ENCODE measurements around the gene JPT2. TPM values are rescaled to one million over a fixed set of nuclear protein-coding genes. Genes with fewer than 3 reads are reported as not detected.
"Not testable (repeated sequence)": the region's sequence is repeated elsewhere in the genome, so short reads cannot be mapped to it uniquely, and the experiment has no call there.

The JPT2 gene
- total and polyA plus RNA-seq, 5 experiments from 2014 or later: 9.1 to 36.2 (median 10.3) TPM

DNA sequence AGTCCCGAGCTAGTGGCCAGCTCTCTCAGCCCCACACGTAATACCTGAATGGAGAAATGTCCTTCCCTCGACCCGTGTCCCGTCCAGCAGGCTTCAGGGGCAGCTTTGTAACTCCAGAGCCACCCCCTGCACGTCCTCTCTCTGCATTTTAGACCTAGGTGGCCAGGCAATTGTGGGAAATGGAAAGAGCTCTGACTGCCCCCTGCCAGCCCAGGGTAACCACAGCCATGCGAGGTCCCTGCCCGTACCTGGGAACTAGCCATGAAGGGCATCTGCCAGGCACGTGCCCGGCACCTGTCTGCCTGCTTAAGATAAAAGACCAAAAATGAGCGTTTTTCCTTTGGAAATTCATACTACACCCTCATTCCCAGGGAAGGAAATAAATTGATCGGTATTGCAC lies 37.1 kb downstream of the JPT2 start:
- H3K4me1 Mint-ChIP-seq: peaks cover 9 to 62% (median 47%) of the 10 kb centered on the region in 4 donors
- peaks cover 0 to 12% (median 0%) of the 10 kb centered on the region in 3 donors for H3K36me3 Mint-ChIP-seq
- peak overlapping the region in 1 of 10 donors; percentile 5 for H3K27ac Mint-ChIP-seq
- no peak for DNase-seq
- H3K4me3 Mint-ChIP-seq: no peak overlapping the region
- no peaks in the 10 kb centered on the region for H3K9me3 Mint-ChIP-seq
- H3K27me3 Mint-ChIP-seq: no peaks in the 10 kb centered on the region
- no peak for ATAC-seq
- POLR2A ChIA-PET: no interaction called here

DNA sequence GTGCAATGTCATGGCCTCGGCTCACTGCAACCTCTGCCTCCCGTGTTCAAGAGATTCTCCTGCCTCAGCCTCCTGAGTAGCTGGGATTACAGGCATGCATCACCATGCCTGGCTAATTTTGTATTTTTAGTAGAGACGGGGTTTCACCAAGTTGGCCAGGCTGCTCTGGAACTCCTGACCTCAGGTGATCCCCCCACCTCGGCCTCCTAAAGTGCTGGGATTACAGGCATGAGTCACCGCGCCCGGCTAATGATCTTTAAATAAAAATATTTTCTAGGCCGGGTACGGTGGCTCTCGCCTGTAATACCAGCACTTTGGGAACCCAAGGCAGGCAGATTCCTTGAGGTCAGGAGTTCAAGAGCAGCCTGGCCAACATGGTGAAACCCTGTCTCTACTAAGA lies 40.2 kb downstream of the JPT2 start:
- not testable (repeated sequence) for H3K4me3 Mint-ChIP-seq, H3K27me3 Mint-ChIP-seq, DNase-seq, ATAC-seq, H3K9me3 Mint-ChIP-seq, H3K36me3 Mint-ChIP-seq
- POLR2A ChIA-PET: interaction anchor here (1.2 kb wide), 1 partner anchor 12 kb away, joined by 5 read pairs; the partner anchor contains the start of gene MAPK8IP3
- peaks cover 13 to 66% (median 48%) of the 10 kb centered on the region in 4 donors for H3K4me1 Mint-ChIP-seq
- H3K27ac Mint-ChIP-seq: peak overlapping the region in 3 of 10 donors; percentile 4 to 81 (median 62)

DNA sequence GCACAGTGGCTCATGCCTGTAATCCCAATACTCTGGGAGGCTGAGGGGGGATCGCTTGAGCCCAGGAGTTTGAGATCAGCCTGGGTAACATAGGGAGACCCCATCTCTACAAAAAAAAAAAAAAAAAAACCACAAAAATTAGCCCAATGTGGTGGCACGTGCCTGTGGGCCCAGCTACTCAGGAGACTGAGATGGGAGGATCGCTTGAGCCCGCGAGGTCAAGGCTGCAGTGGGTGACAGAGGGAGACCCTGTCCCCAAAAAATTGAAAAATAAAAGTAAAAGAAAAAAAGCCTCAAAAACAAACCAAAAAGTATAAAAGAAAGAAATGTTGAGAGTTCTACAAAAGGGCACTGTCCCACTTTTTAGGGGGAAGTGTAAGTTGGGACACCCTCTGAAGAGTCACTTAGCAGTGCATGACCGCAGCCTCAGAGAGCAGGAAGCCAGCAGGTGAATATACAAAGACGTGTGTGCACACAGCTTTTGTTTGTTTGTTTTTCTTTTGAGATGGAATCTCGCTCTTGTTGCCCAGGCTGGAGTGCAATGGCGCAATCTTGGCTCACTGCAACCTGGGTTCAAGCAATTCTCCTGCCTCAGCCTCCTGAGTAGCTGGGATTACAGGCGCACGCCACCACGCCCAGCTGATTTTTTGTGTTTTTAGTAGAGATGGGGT lies 41.6 kb downstream of the JPT2 start:
- Mint-ChIP-seq H3K4me3 (peak overlapping the region in 7 of 10 donors; percentile 9 to 40 (median 30)), H3K4me1 (peaks cover 13 to 58% (median 45%) of the 10 kb centered on the region in 4 donors), H3K27ac (peak overlapping the region; percentile 27 to 88 (median 77))
- not testable (repeated sequence) for H3K9me3 Mint-ChIP-seq, H3K27me3 Mint-ChIP-seq, H3K36me3 Mint-ChIP-seq
- DNase-seq (peak in 3 of 10 donors; percentile 16 to 28 (median 21)), ATAC-seq (peak; percentile 30 to 67)
- POLR2A ChIA-PET: interaction anchor here (0.7 to 1.3 kb wide), 2 partner anchors 11 to 369 kb away, joined by 3 to 5 read pairs; no protein-coding TSS in a partner anchor

DNA sequence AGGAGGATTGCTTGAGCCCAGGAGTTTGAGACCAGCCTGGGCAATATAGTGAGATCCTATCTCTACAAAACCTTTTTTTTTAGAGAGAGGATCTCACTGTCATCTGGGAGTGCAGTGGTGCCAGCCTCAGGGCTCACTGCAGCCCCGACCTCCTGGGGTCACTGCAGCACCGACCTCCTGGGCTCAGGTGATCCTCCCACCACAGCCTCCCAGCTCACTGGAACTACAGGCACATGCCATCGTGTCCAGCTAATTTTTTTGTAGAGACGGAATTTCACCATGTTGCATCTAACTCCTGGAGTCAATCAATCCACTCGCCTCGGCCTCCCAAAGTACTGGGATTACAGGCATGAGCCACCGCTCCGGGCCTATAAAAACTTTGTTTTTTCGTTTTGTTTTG lies 43.3 kb downstream of the JPT2 start:
- Mint-ChIP-seq H3K36me3 (peaks cover 0 to 8% (median 0%) of the 10 kb centered on the region in 3 donors), H3K27ac (peak overlapping the region in 6 of 10 donors; percentile 37 to 92 (median 86)), H3K4me3 (peak overlapping the region in 2 of 10 donors; percentile 22 to 34), H3K9me3 (no peaks in the 10 kb centered on the region), H3K4me1 (peaks cover 10 to 60% (median 41%) of the 10 kb centered on the region in 4 donors), H3K27me3 (no peaks in the 10 kb centered on the region)
- ATAC-seq: no peak
- DNase-seq: no peak
- POLR2A ChIA-PET: interaction anchor here (0.5 to 1.2 kb wide), 3 partner anchors 12 to 297 kb away, joined by 3 to 4 read pairs (median 4); no protein-coding TSS in a partner anchor

DNA sequence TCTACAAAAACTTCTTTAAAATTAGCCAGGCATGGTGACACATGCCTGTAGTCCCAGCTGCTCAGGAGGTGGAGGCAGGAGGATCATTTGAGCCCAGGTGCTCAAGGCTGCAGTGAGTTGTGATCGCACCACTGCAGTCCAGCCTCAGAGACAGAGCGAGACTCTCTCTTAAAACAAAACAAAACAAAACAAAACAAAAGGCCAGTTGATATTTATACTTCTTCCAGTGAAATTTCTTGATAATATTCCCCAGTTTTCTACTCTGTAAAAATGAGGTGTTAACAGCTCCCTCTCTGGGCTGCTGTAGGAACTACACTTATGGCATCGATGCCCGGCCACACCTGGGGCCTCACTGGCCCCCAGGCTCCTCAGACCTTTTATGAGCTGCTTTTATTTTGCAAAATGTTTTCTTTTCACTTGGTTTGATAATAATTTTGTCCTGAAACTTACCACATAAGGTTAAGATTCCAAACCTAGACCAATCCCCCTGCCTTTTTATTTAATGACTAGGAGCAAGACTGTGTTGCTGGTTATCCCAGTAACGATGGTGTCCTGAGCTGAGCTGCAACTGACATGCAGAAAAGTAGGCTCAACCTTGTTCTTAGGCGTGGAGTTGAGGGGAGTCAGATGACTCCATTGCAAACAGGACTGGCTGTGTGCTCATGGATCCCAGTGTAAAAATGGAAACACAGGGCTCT lies 45.5 kb downstream of the JPT2 start:
- POLR2A ChIA-PET: interaction anchor here (0.6 to 1.1 kb wide), 4 partner anchors 22 to 279 kb away, joined by 3 to 5 read pairs (median 4); partner anchors contain the start of gene CCDC154
- peak overlapping the region in 4 of 10 donors; percentile 7 to 46 (median 44) for H3K4me3 Mint-ChIP-seq

DNA sequence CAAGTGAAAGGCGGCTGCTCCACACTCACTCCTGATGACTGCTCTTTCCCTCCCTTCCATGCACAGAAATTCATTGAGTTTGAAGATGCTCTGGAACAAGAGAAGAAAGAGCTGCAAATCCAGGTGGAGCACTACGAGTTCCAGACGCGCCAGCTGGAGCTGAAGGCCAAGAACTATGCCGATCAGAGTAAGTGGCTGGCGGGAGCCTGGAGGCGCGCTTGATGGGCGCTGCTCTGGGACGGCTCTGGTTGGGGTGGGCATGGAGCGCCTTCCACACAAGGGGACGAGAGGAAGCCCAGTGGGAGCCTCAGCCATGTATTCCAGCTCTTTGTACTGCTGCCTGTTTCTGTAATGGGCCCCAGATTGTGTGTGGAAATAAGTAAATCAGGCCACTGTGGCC lies 46.4 kb downstream of the JPT2 start:
- Mint-ChIP-seq H3K27ac (no peak overlapping the region), H3K36me3 (peaks cover 0 to 30% (median 5%) of the 10 kb centered on the region in 3 donors), H3K4me3 (no peak overlapping the region), H3K9me3 (no peaks in the 10 kb centered on the region), H3K4me1 (peaks cover 17 to 48% (median 37%) of the 10 kb centered on the region in 4 donors), H3K27me3 (no peaks in the 10 kb centered on the region)
- POLR2A ChIA-PET: interaction anchor here (1.0 to 1.5 kb wide), 4 partner anchors 9 to 110 kb away, joined by 3 read pairs; partner anchors contain the start of gene JPT2
- DNase-seq (no peak), ATAC-seq (no peak)

More for the DNA sequence above, 45.5 kb downstream of the JPT2 start:
- peak overlapping the region in 9 of 10 donors; percentile 15 to 84 (median 69) for H3K27ac Mint-ChIP-seq
- peaks cover 0 to 23% (median 3%) of the 10 kb centered on the region in 3 donors for H3K36me3 Mint-ChIP-seq
- ATAC-seq (peak; percentile 37 to 48), DNase-seq (peak in 6 of 10 donors; percentile 28 to 51 (median 48))
- no peaks in the 10 kb centered on the region for H3K27me3 Mint-ChIP-seq
- H3K4me1 Mint-ChIP-seq: peaks cover 17 to 56% (median 45%) of the 10 kb centered on the region in 4 donors
- no peaks in the 10 kb centered on the region for H3K9me3 Mint-ChIP-seq

DNA sequence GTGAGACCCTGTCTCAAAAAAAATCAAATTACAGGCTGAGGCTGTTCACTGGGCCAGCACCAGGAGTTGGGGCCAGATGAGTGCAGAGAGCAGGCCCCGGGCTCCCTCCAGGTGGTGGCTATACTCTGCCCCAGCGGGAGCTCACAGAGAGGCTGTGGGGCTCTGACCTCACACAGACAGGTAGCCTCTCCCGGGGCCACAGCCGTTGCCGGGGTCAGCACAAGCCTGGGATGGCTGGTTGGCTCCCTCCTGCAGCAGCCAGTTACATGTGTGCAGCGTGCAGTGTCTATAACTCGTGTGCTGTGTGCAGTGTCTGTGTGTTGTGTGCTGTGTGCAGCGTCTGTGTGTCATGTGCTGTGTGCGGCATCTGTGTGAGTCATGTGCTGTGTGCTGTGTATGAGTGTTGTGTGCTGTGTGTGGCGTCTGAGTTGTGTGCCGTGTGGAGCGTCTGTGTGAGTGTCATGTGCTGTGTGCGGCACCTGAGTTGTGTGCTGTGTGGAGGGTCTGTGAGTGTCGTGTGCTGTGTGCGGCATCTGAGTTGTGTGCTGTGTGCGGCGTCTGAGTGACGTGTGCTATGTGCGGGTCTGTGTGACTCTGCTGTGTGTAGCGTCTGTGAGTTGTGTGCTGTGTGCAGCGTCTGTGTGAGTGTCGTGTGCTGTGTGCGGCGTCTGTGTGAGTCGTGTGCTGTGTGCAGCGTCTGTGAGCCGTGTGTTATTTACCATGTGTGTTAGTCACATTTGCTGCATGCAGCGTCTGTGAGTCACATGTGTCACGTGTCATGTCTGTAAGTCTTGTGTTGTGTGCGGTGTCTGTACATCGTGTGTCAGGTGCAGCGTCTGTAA lies 48.8 kb downstream of the JPT2 start:
- H3K4me1 Mint-ChIP-seq: peaks cover 15 to 31% (median 24%) of the 10 kb centered on the region in 4 donors
- no peaks in the 10 kb centered on the region for H3K27me3 Mint-ChIP-seq
- peaks cover 0 to 40% (median 5%) of the 10 kb centered on the region in 3 donors for H3K36me3 Mint-ChIP-seq

DNA sequence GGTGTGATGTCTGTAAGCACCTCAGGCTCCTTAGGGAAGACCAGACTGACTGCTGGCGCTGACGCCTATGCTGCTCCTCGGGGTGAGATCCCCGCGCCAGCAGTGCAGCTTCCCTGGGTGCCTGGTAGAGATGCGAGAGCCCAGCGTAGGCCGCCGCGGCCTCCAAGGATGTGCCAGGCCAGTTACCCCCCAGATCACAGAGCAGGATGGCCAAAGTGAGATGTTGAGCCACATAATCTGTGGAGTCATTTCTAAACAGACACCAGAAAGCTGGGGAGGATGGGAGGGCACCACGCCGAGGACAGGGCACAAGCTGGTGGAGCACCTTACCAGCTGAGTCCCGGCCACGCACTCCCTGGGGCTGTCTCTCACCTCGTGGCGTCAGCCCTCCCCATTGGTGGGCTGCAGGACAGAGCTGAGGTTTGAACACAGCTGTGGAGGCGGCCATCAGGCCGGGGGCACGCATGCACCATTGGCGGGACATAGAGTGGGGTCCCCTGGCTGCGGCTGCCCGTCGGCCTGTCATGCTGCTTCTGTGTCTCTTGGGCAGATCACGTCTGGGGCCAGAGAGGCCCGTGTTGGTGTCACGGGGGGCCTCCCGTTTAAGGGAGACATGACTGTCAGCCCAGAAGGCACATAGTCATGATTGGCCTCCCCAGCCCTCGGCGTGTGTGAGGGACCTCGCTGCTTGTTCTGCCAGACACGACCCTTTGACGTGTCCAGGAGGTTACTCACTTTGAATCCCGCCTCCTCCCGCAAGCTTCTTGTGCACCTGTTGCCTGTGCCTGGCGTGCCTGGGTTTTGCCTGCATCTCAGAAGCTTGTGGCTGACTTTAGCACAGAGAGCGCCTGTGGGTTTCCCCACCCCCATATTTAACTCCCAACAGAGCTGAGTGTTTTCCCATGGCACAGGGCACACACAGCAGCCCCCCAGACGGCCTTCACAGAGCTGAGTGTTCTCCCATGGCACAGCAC lies 49.9 kb downstream of the JPT2 start:
- Mint-ChIP-seq H3K4me3 (no peak overlapping the region), H3K9me3 (no peaks in the 10 kb centered on the region), H3K27me3 (no peaks in the 10 kb centered on the region), H3K27ac (peak overlapping the region in 2 of 10 donors; percentile 3 to 80), H3K4me1 (peaks cover 11 to 20% (median 16%) of the 10 kb centered on the region in 4 donors), H3K36me3 (peaks cover 0 to 45% (median 5%) of the 10 kb centered on the region in 3 donors)
- ATAC-seq (no peak), DNase-seq (no peak)
- POLR2A ChIA-PET: interaction anchor here (0.9 kb wide), 1 partner anchor 22 kb away, joined by 3 read pairs; the partner anchor contains the start of gene MAPK8IP3

More for the DNA sequence above, 48.8 kb downstream of the JPT2 start:
- DNase-seq (no peak), ATAC-seq (no peak)
- peak overlapping the region in 7 of 10 donors; percentile 18 to 80 (median 61) for H3K27ac Mint-ChIP-seq
- H3K4me3 Mint-ChIP-seq: no peak overlapping the region
- H3K9me3 Mint-ChIP-seq: no peaks in the 10 kb centered on the region
- POLR2A ChIA-PET: interaction anchor here (0.5 kb wide), 1 partner anchor 213 kb away, joined by 4 read pairs; no protein-coding TSS in a partner anchor

DNA sequence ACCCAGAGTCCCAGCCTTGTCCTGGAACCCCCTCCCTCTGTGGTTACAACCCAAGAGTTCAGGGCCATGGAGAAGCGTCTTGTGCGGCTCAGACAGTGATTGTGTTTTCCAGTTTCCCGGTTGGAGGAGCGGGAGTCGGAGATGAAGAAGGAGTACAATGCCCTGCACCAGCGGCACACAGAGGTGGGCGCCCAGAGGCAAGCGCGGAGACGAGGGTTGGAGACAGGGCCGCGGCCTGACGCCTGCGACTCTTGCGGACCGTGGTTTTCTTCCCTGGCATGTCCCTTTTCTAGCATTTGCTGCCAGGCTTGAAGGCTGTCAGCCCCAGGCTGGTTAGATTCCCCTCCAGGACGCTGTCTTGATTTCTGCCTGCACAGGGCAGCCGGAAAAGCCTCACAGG lies 50.9 kb downstream of the JPT2 start:
- peaks cover 7 to 10% (median 7%) of the 10 kb centered on the region in 4 donors for H3K4me1 Mint-ChIP-seq
- no peak overlapping the region for H3K27ac Mint-ChIP-seq
- peaks cover 0 to 52% (median 5%) of the 10 kb centered on the region in 3 donors for H3K36me3 Mint-ChIP-seq
- POLR2A ChIA-PET: interaction anchor here (0.8 kb wide), 1 partner anchor 709 kb away, joined by 3 read pairs; no protein-coding TSS in a partner anchor
- H3K4me3 Mint-ChIP-seq: no peak overlapping the region
- no peaks in the 10 kb centered on the region for H3K27me3 Mint-ChIP-seq
- no peaks in the 10 kb centered on the region for H3K9me3 Mint-ChIP-seq
- DNase-seq (no peak), ATAC-seq (no peak)

DNA sequence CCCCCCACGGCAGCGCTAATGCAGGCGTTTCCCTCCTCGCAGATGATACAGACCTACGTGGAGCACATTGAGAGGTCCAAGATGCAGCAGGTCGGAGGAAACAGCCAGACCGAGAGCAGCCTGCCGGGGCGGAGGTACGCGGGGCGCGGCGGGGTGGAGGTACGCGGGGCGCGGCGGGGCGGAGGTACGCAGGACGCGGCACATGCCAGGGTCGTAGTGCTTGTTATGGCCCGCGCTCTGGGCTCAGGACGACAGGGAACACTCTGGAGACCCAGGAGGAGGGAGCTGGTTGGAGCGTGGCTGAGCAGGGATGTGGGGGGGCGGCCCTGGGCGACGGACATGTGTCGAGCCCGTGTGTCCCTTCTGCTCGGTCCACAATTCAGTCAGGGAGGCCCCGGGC lies 51.4 kb downstream of the JPT2 start:
- H3K9me3 Mint-ChIP-seq: no peaks in the 10 kb centered on the region
- no peak overlapping the region for H3K4me3 Mint-ChIP-seq
- H3K4me1 Mint-ChIP-seq: peaks cover 7 to 10% (median 7%) of the 10 kb centered on the region in 4 donors
- no peak for ATAC-seq
- H3K27me3 Mint-ChIP-seq: no peaks in the 10 kb centered on the region
- H3K36me3 Mint-ChIP-seq: peaks cover 0 to 52% (median 5%) of the 10 kb centered on the region in 3 donors
- POLR2A ChIA-PET: interaction anchor here (0.8 kb wide), 1 partner anchor 708 kb away, joined by 3 read pairs; no protein-coding TSS in a partner anchor
- no peak overlapping the region for H3K27ac Mint-ChIP-seq
- no peak for DNase-seq

DNA sequence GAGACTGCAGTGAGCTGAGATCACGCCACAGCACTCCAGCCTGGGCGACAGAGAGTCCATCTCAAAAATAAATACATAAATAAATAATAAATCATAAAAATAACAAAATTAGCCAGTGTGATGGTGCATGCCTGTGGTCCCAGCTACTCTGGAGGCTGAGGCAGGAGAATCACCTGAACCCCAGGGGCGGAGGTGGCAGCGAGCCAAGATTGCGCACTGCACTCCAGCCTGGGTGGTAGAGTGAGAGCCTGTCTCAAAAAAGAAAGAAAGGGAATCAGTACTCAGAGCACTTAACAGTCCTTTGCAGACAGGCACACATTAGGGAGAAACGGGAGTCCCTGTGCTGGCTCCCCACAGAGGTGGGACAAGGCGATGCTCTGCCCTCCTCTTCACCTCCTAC lies 53.0 kb downstream of the JPT2 start:
- ATAC-seq (no peak), DNase-seq (no peak)
- no peak overlapping the region for H3K27ac Mint-ChIP-seq
- no peak overlapping the region for H3K4me3 Mint-ChIP-seq
- peaks cover 7 to 11% (median 7%) of the 10 kb centered on the region in 4 donors for H3K4me1 Mint-ChIP-seq
- H3K36me3 Mint-ChIP-seq: peaks cover 0 to 47% (median 5%) of the 10 kb centered on the region in 3 donors
- no peaks in the 10 kb centered on the region for H3K9me3 Mint-ChIP-seq
- POLR2A ChIA-PET: no interaction called here
- H3K27me3 Mint-ChIP-seq: no peaks in the 10 kb centered on the region

All from naive thymus-derived CD8-positive, alpha-beta T cell (primary cell).